Fibroblast of villous mesenchyme (primary cell): Measurements from ENCODE around the gene AP2A2. TPM values are rescaled to one million over a fixed set of nuclear protein-coding genes. Genes with fewer than 3 reads are reported as not detected.

ENCODE experiments used
- DNase-seq: peaks from one replicate; pipeline ENCODE4 v3.0.0-alpha.2; 2010; ENCODE audit warnings: low read depth
- H3K4me3 ChIP-seq: 2 replicates; pipeline ENCODE4 v1.5.1; 2011; ENCODE audit warnings: low read depth, mild to moderate bottlenecking, low read length
- CTCF ChIP-seq: IDR thresholded peaks from 2 replicates; pipeline ENCODE4 v1.5.1; 2012; ENCODE audit warnings: low read depth, mild to moderate bottlenecking, low read length; ENCODE audit not compliant: insufficient read depth
- total RNA-seq: library from RNA; depleted of rRNA; stranded (reverse); fragments of >200 nt; gene quantifications from 2 replicates; pipeline ENCODE4 v1.2.3, GENCODE V29; 2012

Gene AP2A2
- total RNA-seq, 1 donor, result 53.5 TPM

DNA sequence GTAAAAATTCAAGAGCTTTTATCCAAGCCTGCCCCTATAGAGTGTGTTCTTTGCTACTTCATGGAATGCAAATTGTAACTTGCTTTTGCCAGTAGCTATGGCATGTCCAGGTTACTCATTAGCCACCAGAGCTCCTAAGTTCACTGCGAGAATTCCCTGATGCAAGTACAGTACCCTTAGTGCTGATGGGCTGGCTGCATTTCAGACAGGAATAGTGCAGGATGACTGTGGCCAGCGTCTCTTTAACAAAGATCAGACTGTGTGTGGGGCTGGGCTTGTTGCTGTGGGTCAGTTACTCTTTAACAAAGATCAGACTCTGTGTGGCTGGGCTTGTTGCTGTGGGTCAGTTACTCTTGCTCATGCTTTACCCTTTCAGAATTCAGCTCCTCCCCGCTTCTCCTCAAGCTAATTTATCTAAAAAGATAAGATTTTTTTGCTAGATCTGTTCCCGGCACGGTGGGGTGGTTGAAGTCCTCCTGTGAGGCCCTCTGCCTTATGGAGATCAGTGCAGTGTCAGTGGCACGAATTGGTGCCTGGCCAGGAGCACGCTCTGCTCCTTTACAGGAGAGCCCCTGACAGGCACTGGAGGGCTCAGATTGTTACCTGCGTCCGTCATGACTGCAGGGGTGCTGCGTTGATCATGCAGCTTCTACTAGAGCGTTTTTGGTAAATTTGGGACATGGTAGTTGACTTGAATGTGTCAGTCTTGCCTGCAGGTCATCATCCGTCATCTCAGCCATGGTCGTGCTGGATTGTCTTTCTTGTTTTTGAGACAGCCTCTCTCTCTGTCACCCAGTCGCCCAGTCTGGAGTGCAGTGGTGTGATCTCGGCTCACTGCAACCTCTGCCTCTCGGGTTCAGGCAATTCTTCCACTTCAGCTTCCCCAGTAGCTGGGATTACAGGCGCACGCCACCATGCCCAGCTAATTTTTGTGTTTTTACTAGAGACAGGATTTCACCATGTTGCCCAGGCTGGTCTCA is 27.0 kb downstream of the AP2A2 start:
- no peak for TF ChIP-seq CTCF
- DNase-seq, result peak; percentile 26

DNA sequence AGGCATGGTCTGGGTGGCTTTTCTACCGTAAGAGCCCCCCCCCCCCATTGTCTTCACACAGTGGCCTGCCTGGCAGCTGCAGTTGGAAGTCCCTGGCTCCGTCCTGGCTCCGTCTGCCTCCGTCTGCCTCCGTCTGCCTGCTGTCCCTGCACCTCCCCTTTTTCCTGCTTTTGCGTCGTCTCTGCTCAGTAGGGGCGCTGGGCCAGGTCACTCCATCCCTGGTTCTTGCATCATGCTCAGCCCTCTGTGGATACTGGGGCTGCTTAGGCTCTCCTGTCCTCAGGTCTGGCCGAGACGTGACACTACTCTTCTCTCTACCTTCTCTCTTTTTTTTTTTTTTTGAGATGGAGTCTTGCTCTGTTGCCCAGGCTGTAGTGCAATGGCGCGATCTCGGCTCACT is 27.8 kb downstream of the AP2A2 start:
- TF ChIP-seq CTCF, result no peak
- no peak for DNase-seq
- no peak overlapping the region for H3K4me3 ChIP-seq

More for the DNA sequence above, 27.0 kb downstream of the AP2A2 start:
- H3K4me3 ChIP-seq, result no peak overlapping the region

DNA sequence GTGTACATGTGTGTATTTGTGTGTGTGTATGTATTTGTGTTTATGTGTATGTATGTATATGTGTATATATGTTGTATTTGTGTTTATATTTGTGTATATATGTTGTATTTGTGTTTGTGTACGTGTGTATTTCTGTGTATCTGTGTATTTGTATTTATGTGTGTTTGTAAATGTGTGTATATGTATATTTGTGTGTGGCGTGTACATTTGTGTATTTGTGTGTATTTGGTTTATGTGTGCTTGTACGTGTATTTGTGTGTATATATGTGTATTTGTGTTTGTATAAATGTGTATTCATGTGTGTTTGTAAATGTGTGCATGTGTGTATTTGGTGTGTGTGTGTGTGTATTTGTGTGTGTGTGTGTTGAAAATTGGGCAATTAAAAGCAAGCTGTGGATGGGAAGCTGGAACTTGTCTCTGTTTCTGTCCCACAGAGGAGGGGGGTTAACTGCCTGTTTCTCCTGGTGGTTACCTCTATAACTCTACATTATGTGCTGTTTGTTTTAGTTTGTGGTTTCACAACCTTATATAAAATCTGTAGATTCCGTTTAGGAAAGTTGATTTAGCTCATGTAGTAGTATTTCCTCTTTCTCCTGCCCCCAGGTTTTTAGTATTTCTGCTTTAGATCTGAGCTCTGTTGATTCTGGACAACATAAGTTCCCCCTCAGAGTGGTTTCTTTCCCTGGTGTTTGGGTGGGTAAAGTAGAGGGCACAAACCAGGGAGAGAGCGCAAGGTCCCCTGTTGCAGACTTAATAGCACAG is 28.9 kb downstream of the AP2A2 start:
- DNase-seq, result peak; percentile 31
- TF ChIP-seq CTCF, result no peak
- H3K4me3 ChIP-seq, result no peak overlapping the region

- DNase-seq, result no peak
- no peak overlapping the region for H3K4me3 ChIP-seq
- no peak for TF ChIP-seq CTCF
Measured at GRCh38 chr11:955154-956063, 29.7 kb downstream of the AP2A2 start.

DNA sequence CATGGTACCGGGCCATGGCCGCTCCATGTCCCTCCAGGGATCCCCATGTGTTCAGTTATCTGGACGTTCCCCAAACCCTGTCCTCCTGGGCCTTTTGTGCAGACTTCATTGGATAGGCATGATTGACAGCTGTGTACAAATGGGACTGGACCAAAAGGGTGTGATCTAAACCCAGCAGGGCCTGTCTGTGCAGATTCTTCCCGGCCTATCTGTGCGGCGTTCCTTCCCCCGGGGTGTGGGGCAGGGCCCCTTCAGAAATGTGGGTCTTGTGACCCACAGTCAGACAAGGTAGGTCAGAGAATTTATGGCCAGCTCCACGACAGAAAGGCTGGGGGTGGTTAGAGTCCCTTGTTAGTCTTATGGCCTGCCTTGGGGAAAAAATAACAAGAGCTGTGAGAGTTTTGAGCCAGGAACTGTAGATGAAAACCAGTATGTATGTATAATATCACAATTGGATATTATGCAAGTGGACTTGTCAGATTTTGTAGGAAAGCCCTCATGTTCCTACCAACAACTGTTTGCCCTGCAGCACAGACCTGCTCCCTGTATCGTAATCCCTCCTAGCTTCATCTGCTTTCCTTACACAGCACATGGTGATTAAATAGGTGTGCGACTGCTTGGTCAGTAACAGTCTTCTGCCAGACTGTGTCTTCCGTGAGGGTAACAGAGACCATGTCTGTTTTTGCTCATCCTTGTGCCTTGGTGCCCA is 31.7 kb downstream of the AP2A2 start:
- TF ChIP-seq CTCF, result no peak

GRCh38 chr11:958101-958500 is 32.4 kb downstream of the AP2A2 start:
- no peak for TF ChIP-seq CTCF
- no peak for DNase-seq

More for the DNA sequence above, 31.7 kb downstream of the AP2A2 start:
- DNase-seq, result no peak
- H3K4me3 ChIP-seq, result no peak overlapping the region

More at GRCh38 chr11:958101-958500, 32.4 kb downstream of the AP2A2 start:
- H3K4me3 ChIP-seq, result no peak overlapping the region
